ENCODE measurements around the gene TMUB2.

The TMUB2 gene

GRCh38 chr17:44202756-44203155 is 16.0 kb downstream of the TMUB2 start:
- no peak for DNase-seq (ENCODE audit: extremely low read depth in 1 of 2, low read depth in 1 of 2)

- no peak for DNase-seq (ENCODE audit: extremely low read depth in 1 of 2, low read depth in 1 of 2)
These were observed 17.1 kb downstream of the TMUB2 start for GRCh38 chr17:44203731-44204440.

DNA sequence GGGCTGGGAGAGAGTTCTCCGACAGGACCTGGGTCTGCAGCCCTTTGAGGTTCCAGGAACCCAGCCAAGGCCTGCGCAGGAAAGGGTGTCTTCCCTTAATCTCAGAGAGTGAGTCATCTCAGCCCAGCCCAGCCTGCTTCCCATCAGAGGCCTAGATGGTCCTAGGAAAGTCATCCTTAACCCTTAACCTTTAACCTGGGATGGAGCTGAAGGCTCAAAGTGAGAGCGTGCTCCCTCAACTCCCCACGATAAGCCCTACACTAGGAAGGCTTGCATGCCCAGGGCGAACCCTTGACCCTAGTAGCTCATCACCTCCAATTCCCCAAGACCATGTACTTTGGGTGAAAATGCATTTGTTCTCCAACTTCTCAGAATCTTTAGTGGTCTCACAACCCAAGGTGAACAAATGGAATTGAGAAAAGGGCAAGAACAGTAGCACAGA is 17.7 kb downstream of the TMUB2 start:
- no peak for DNase-seq (ENCODE audit: extremely low read depth in 1 of 2, low read depth in 1 of 2)

DNA sequence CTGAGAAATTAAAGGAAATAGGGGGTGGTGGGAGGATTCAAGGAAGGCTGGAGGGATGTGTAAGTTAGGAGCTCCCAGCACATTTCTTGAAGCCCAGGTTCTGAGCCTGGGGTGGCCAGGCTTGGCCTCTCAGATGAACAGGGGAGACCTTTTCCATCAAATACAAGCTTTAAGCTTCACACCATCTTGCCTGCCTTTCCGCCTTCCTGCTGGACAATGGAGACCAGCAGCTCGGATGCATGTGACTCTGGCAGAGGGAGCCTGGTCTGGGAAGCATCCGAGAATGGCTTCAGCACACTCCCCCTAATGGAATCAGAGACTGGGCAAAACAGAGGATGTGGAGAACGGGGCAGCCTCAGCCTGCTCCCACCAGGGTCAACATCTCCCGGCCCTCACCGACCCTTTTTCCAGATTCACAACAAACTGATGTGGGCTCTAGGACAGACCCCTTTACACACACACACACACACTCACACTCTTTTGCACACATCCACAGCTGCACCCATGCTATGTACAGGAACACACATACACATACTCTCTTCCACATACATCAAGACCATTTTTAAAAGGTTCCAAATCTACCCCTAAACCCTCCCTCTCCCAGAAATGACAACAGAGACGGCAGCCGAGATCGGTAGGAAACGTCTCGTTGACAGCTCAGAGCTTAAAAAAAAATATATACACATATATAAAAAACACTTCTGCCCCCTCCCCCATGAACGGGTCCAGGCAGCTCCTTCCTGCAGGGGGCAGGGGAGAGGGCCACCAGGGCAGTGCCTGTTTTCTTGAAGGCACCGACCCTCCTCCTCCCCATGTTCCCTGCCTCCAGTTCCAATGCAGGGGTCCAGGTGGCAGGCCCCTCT is 19.4 kb downstream of the TMUB2 start:
- no peak for DNase-seq (ENCODE audit: extremely low read depth in 1 of 2, low read depth in 1 of 2)

DNA sequence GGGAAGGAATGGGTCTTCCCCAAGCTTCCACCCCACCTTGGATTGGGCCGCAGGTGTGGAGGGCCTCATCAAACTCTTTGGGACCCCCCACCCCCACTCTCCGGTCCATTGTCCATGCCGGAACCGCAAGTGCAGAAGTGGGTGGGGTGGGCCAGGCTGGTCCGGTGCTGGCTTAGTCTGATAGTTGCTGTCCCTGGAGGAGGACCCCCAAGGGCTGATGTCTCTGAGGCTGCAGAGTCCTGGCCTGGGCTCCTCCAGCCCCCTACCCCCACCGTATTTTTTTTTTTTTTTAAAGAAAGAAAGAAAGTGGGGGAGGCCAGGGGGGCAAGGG is 20.0 kb downstream of the TMUB2 start:
- no peak for DNase-seq (ENCODE audit: extremely low read depth in 1 of 2, low read depth in 1 of 2)

GRCh38 chr17:44207319-44207718 is 20.5 kb downstream of the TMUB2 start:
- DNase-seq (ENCODE audit: extremely low read depth in 1 of 2, low read depth in 1 of 2) = no peak

GRCh38 chr17:44207743-44208142 is 21.0 kb downstream of the TMUB2 start:
- DNase-seq (ENCODE audit: extremely low read depth in 1 of 2, low read depth in 1 of 2) = no peak

DNA sequence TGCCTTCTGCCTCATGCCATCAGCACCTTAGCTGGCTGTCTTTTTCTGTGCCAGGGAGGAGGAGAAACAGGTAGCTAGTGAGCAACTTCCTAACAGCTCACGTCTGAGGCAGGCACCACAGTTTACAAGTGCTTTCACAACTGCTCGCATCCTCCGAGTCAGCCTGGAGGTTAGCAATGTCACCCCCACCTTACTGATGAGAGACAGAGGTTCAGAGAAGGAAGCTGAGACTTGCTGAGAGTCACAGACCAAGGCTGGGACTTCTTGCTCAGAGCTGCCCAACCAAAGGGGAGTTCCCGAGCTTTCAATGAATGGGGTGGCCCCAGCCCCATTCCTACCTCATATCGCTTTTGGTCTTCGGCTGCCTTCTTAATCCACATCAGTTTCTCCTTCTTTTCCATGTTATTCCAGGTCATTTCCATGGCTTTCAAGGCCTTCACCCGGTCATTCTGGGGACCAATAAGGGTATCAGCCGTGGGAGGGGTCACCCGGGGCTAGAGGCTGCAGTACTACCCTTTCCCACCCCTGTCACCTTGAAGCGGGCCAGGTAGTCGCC is 23.1 kb downstream of the TMUB2 start:
- no peak for DNase-seq (ENCODE audit: extremely low read depth in 1 of 2, low read depth in 1 of 2)

- peak; percentile 71 to 88 for DNase-seq (ENCODE audit: extremely low read depth in 1 of 2, low read depth in 1 of 2)
These were observed 23.8 kb downstream of the TMUB2 start for GRCh38 chr17:44210342-44211192.

- DNase-seq (ENCODE audit: extremely low read depth in 1 of 2, low read depth in 1 of 2) = no peak
These were observed 24.8 kb downstream of the TMUB2 start for GRCh38 chr17:44211281-44212265.

GRCh38 chr17:44212507-44213402 is 26.0 kb downstream of the TMUB2 start:
- no peak for DNase-seq (ENCODE audit: extremely low read depth in 1 of 2, low read depth in 1 of 2)

DNA sequence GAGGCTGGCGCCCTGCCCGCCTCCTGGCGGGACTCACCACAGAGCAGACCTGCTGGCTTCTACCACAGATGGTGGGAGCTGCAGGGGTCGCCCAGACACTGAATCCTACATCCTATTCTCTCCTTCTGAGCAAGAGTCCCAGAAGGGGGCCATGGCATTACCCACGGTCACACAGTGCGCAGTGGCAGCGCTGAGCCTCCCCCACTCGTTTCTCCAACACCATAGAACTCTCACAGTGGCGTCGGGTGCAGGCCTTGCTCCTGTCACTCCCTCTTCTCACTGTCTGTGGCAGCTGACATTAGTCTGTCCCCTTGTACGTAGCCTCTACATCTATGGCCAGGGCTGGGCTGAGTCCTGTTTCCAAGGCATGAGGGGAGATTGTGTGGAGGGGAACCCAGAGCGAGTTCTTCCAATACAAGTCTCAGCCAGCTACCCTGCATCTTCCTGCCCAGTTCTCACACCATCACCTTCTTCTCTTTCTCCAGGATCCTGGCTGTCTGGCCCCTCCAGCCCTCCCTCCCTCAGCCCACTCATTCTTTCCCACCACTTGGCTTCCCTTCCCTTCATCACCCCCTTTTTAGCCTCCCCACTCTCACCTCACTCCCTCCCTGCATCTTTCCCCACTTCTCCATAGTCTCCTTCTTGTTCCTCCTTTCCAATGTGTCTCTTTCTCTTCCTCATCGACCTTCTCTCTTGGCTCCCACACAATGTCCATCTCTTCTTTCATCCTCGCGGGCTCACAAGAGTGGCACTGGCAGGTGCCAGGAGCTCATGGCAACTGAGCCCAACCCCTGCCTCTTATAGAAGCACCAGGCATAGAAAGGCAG is 26.8 kb downstream of the TMUB2 start:
- no peak for DNase-seq (ENCODE audit: extremely low read depth in 1 of 2, low read depth in 1 of 2)

DNA sequence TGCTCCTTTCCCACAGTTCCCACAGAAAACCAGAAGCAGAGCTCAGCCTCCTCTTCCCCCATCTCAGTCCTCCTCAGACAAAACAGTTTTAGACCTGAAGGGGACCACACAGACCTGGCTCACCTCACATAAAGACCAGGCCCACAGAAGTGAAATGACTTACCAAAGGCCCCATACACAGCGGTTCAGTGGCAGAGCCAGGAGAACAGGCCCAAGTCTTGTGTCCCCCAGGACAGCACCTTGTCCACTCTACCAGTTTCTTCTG is 27.4 kb downstream of the TMUB2 start:
- DNase-seq (ENCODE audit: extremely low read depth in 1 of 2, low read depth in 1 of 2) = no peak

- DNase-seq (ENCODE audit: extremely low read depth in 1 of 2, low read depth in 1 of 2) = no peak
These were observed 28.1 kb downstream of the TMUB2 start for GRCh38 chr17:44214896-44215295.

GRCh38 chr17:44216173-44216572 is 29.4 kb downstream of the TMUB2 start:
- DNase-seq (ENCODE audit: extremely low read depth in 1 of 2, low read depth in 1 of 2) = no peak

GRCh38 chr17:44216694-44217093 is 29.9 kb downstream of the TMUB2 start:
- DNase-seq (ENCODE audit: extremely low read depth in 1 of 2, low read depth in 1 of 2) = no peak

- DNase-seq (ENCODE audit: extremely low read depth in 1 of 2, low read depth in 1 of 2) = no peak
These were observed 31.1 kb downstream of the TMUB2 start for GRCh38 chr17:44217738-44218343.

Data from activated CD8-positive, alpha-beta memory T cell treated with anti-CD3 and anti-CD28 coated beads for 1 hour (primary cell).